Pancreas (tissue), 10 donors: ENCODE data around the gene MPC2. TPM values are rescaled to one million over a fixed set of nuclear protein-coding genes. Genes with fewer than 3 reads are reported as not detected.

Experiments
- ATAC-seq, 4 donors: fragments of 200-7000 bp; cut with Tn5 transposase; one replicate each; pipeline versions ENCODE4 v1.8.0 to v1.9.1; 2020; ENCODE audit warnings: mild to moderate bottlenecking in 4 of 4, moderate library complexity in 4 of 4
- DNase-seq, 6 donors: peaks; one replicate each; pipeline ENCODE4 v3.0.0-alpha.2; 2020
- FAIRE-seq: peaks from 2 replicates; lab custom pipeline; 2012; peaks lifted over from hg19 to GRCh38; lab: Jason Lieb, UNC
- H3K27ac ChIP-seq, 4 donors: fragments of 200-600 bp; sonication (generic); 1 replicate in 3 of 4; 2 replicates in 1 of 4; pipeline versions ENCODE4 v1.5.0 to v1.8.0; 2020
- H3K27me3 ChIP-seq, 4 donors: fragments of 200-600 bp; one replicate each; pipeline ENCODE4 v1.8.0; 2021
- H3K36me3 ChIP-seq, 3 donors: fragments of 200-600 bp; sonication (generic) in 1 of 3; one replicate each; pipeline versions ENCODE4 v1.5.0 to v1.8.0; 2020 to 2021
- H3K4me1 ChIP-seq, 3 donors: fragments of 200-600 bp; one replicate each; pipeline ENCODE4 v1.8.0; 2021
- H3K4me3 ChIP-seq, 4 donors: fragments of 200-600 bp; sonication (generic) in 2 of 4; one replicate each; pipeline versions ENCODE4 v1.5.0 to v1.8.0; 2020 to 2021
- H3K9me3 ChIP-seq, 4 donors: fragments of 200-600 bp; one replicate each; pipeline ENCODE4 v1.8.0; 2021
- WGBS, 2 donors: extraction: QIAGEN DNeasy Blood & Tissue Kit; methylation state at CpG; one replicate each; pipeline ENCODE4 v1.1.7; 2013; 5-methylcytosine and 5-hydroxymethylcytosine counted together
- intact Hi-C, 3 donors: fragments of 100-400 bp; cut with DNase I; formaldehyde crosslinking; loops; one replicate each; pipeline versions ENCODE4 v1.11.1 to v1.14.2; 2022
- polyA plus RNA-seq, 2 donors: library from polyadenylated mRNA; stranded (reverse); fragments of 200-250 nt; gene quantifications; one replicate each; pipeline ENCODE4 v1.2.3, GENCODE V29; 2013
- total RNA-seq, 6 donors: library from RNA; stranded (reverse); fragmentation: NEBNext Ultra II Directional in 4 of 6; extraction: Animal tissue kit (Norgen Biotek cat#: 25700) in 4 of 6; gene quantifications; one replicate each; pipeline versions ENCODE4 v1.2.1 to v1.2.4, GENCODE V29; 2021 to 2023
- TF ChIP-seq, protein P1 (sequence below), 4 donors: fragments of 200-600 bp; sonication (generic) in 3 of 4; IDR thresholded peaks; one replicate each; pipeline versions ENCODE4 v1.5.0 to v1.8.0; 2021; ENCODE audit warnings: antibody characterized with exemption in 4 of 4
- donor health status: healthy with polysubstance abuse.
- donor health status: DM: no; HTN: no; CAD: no; lungs with moderate emphysema.
- donor health status: DM: no; HTN: no; CAD: no.
- donor health status: control.
- donor health status: control.
- donor health status: Bipolar disorder and iron deficiency.
- donor health status: DM: yes; HTN: yes; CAD: no.
- donor health status: DM: no; HTN: no; CAD: no.
- donor health status: DM: no; HTN: no; CAD: no.
- donor health status: DM: yes; HTN: yes; CAD: no.

The MPC2 gene
- total and polyA plus RNA-seq, 8 donors, result 25.5 to 72.5 (median 40.2) TPM

- intact Hi-C loops, result no loop called here
- Histone ChIP-seq H3K27me3 (no peaks in the 10 kb centered on the region), H3K9me3 (no peaks in the 10 kb centered on the region), H3K4me1 (peaks cover 8 to 29% (median 20%) of the 10 kb centered on the region in 3 donors), H3K4me3 (no peak overlapping the region), H3K36me3 (no peaks in the 10 kb centered on the region), H3K27ac (no peak overlapping the region)
- DNase-seq, result no peak
- 77 to 79% methylated on average over 7 of the region's 7 CpGs for WGBS, 2 donors
- FAIRE-seq, result no peak
- ATAC-seq, result no peak
- TF ChIP-seq, protein P1, sequence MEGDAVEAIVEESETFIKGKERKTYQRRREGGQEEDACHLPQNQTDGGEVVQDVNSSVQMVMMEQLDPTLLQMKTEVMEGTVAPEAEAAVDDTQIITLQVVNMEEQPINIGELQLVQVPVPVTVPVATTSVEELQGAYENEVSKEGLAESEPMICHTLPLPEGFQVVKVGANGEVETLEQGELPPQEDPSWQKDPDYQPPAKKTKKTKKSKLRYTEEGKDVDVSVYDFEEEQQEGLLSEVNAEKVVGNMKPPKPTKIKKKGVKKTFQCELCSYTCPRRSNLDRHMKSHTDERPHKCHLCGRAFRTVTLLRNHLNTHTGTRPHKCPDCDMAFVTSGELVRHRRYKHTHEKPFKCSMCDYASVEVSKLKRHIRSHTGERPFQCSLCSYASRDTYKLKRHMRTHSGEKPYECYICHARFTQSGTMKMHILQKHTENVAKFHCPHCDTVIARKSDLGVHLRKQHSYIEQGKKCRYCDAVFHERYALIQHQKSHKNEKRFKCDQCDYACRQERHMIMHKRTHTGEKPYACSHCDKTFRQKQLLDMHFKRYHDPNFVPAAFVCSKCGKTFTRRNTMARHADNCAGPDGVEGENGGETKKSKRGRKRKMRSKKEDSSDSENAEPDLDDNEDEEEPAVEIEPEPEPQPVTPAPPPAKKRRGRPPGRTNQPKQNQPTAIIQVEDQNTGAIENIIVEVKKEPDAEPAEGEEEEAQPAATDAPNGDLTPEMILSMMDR (IDR thresholded peaks at IDR 0.05), result no peak
Measured at GRCh38 chr1:167912294-167912693, 24.6 kb downstream of the MPC2 start.

GRCh38 chr1:167911413-167911812 is 25.5 kb downstream of the MPC2 start:
- DNase-seq (peak in 1 of 6 donors; percentile 21), ATAC-seq (peak; percentile 25 to 46 (median 44)), FAIRE-seq (no peak)
- 51 to 58% methylated on average over 8 of the region's 8 CpGs for WGBS, 2 donors
- Histone ChIP-seq H3K27me3 (no peaks in the 10 kb centered on the region), H3K4me1 (peaks cover 8 to 20% (median 14%) of the 10 kb centered on the region in 3 donors), H3K27ac (peak overlapping the region in 2 of 4 donors; percentile 53), H3K9me3 (no peaks in the 10 kb centered on the region), H3K4me3 (no peak overlapping the region), H3K36me3 (no peaks in the 10 kb centered on the region)
- TF ChIP-seq, protein P1 (IDR thresholded peaks at IDR 0.05), result no peak
- intact Hi-C loops, result no loop called here

GRCh38 chr1:167910530-167910929 is 26.3 kb downstream of the MPC2 start:
- Histone ChIP-seq H3K27me3 (no peaks in the 10 kb centered on the region), H3K9me3 (no peaks in the 10 kb centered on the region), H3K4me3 (no peak overlapping the region), H3K27ac (no peak overlapping the region), H3K36me3 (no peaks in the 10 kb centered on the region), H3K4me1 (peaks cover 8 to 16% (median 14%) of the 10 kb centered on the region in 3 donors)
- peak in 3 of 4 donors; percentile 67 to 74 (median 68) for ATAC-seq
- intact Hi-C loops, result no loop called here
- no peak for FAIRE-seq
- no peak for DNase-seq
- TF ChIP-seq, protein P1 (IDR thresholded peaks at IDR 0.05), result no peak
- 52 to 56% methylated on average over 2 of the region's 2 CpGs for WGBS, 2 donors

DNA sequence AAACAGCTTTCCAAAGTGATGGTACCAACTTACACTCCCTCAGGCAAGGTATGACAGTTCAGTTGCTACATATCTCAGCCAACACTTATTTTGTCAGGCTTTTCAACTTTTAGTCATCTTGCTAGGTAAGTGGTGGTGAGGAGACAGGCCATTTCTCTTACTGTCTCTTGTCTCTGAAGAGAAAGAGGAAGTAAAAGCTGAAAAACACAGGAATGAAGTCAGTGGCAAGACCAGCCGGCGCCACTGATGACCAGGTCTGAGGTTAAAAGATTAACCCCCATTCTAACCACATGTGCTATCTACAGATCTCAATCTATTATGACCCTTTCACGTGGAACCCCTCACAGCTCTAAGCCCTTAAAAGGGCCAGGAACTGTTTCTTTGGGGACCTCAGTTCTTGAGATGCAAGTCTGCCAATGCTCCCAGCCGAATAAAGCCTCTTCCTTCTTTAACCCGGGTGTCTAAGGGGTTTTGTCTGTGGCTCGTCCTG is 27.1 kb downstream of the MPC2 start:
- TF ChIP-seq, protein P1 (IDR thresholded peaks at IDR 0.05), result no peak
- WGBS, 2 donors, result 87% methylated on average over 6 of the region's 6 CpGs
- Histone ChIP-seq H3K9me3 (no peaks in the 10 kb centered on the region), H3K4me1 (peaks cover 8 to 15% (median 14%) of the 10 kb centered on the region in 3 donors), H3K27me3 (no peaks in the 10 kb centered on the region), H3K4me3 (no peak overlapping the region), H3K27ac (no peak overlapping the region), H3K36me3 (no peaks in the 10 kb centered on the region)
- intact Hi-C loops, result no loop called here
- ATAC-seq, result no peak
- DNase-seq, result no peak
- FAIRE-seq, result no peak

- no peaks in the 10 kb centered on the region for H3K36me3 ChIP-seq
- peaks cover 0 to 3% (median 3%) of the 10 kb centered on the region in 3 donors for H3K4me1 ChIP-seq
- FAIRE-seq (no peak), DNase-seq (no peak), ATAC-seq (peak in 1 of 4 donors; percentile 60)
- no peaks in the 10 kb centered on the region for H3K27me3 ChIP-seq
- no peak overlapping the region for H3K27ac ChIP-seq
- TF ChIP-seq, protein P1 (IDR thresholded peaks at IDR 0.05), result no peak
- H3K4me3 ChIP-seq, result no peak overlapping the region
- no peaks in the 10 kb centered on the region for H3K9me3 ChIP-seq
- intact Hi-C loops, result no loop called here
Measured at GRCh38 chr1:167905671-167906070, 31.2 kb downstream of the MPC2 start.
